Measurements from ENCODE around the gene WDR88. TPM values are rescaled to one million over a fixed set of nuclear protein-coding genes. Genes with fewer than 3 reads are reported as not detected.

WDR88 gene
- total and polyA plus RNA-seq, 2 of the 4 experiments (the other 2 are of a cell fraction) = not detected

GRCh38 chr19:33194532-33194885 is 62.6 kb downstream of the WDR88 start:
- ChIA-PET POLR2A (ENCODE audit: unreplicated experiment) (no interaction called here), CTCF (no interaction called here)
- Histone ChIP-seq H2BK120ac (ENCODE audit: low read depth, low read length) (no peak overlapping the region), H4K5ac (ENCODE audit: low read depth, low read length) (no peak overlapping the region), H3K23ac (ENCODE audit: low read depth, low read length) (no peak overlapping the region), H3K9me1 (ENCODE audit: insufficient read depth, low read length) (no peaks in the 10 kb centered on the region), H3K36me3 (ENCODE audit: control insufficient read depth, insufficient read depth, low read length) (peaks cover 2% of the 10 kb centered on the region; the same call in 1 of the 2 replicates), H3K18ac (ENCODE audit: low read depth, low read length) (no peak overlapping the region), H4K91ac (ENCODE audit: insufficient read depth, low read depth, low read length) (no peak overlapping the region), H3K27ac (ENCODE audit: insufficient read depth, low read length) (peak overlapping the region; percentile 37; the same call in 1 of the 2 replicates), H2AK9ac (replicated peaks; ENCODE audit: low read depth, low read length, poor library complexity) (peak overlapping the region; percentile 44), H3K4me1 (ENCODE audit: control insufficient read depth, insufficient read depth, low read length) (peaks cover 3% of the 10 kb centered on the region; the same call in 1 of the 2 replicates), H3K79me1 (ENCODE audit: low read depth in 1 of 2, low read length in 2 of 2) (peaks cover 0 to 10% of the 10 kb centered on the region in 2 experiments; a peak in 1 of 4 replicates), H4K8ac (ENCODE audit: low read depth in 2 of 2, low read length in 2 of 2) (no peak overlapping the region), H2AFZ (replicated peaks; ENCODE audit: low read length, poor library complexity) (peak overlapping the region; percentile 85), H3K9me3 (ENCODE audit: control insufficient read depth, insufficient read depth, low read length) (no peaks in the 10 kb centered on the region), H2AK5ac (ENCODE audit: low read depth, low read length) (no peak overlapping the region), H3K4me3 (ENCODE audit: insufficient read depth, low read depth, low read length) (peak overlapping the region; percentile 71), H3K4me2 (ENCODE audit: low read depth, low read length) (no peak overlapping the region), H3K14ac (replicated peaks; ENCODE audit: low read depth, low read length) (no peak overlapping the region), H2BK5ac (ENCODE audit: low read depth, low read length, poor library complexity, severe bottlenecking) (no peak overlapping the region), H4K20me1 (ENCODE audit: insufficient read depth, low read length) (peaks cover 8% of the 10 kb centered on the region; the same call in 1 of the 2 replicates), H3K27me3 (ENCODE audit: control insufficient read depth, insufficient read depth, low read length) (peaks cover 10% of the 10 kb centered on the region; the same call in 1 of the 2 replicates), H2BK20ac (ENCODE audit: low read depth, low read length) (no peak overlapping the region), H3K4ac (ENCODE audit: low read depth, low read length) (no peak overlapping the region), H3K56ac (ENCODE audit: extremely low read depth, insufficient read depth, low read length) (no peak overlapping the region), H3K9ac (ENCODE audit: low read depth, low read length) (no peak overlapping the region), H2BK15ac (ENCODE audit: low read depth, low read length) (no peak overlapping the region)
- ATAC-seq (ENCODE audit: low read depth) (peak; percentile 55), DNase-seq (no peak)
- dilution Hi-C loops (cut with HindIII; ENCODE audit: low sequenced_read_pairs, unreplicated experiment) (no loop called here), intact Hi-C loops (cut with micrococcal nuclease) (no loop called here), in situ Hi-C loops (cut with MboI; ENCODE audit: low sequenced_read_pairs) (no loop called here)
- 0% methylated on average over 19 of the region's 57 CpGs; no CpG with 5 or more reads in 1 of the 2 experiments for WGBS, 2 experiments (ENCODE audit: extremely low coverage in 2 of 2, insufficient read length in 1 of 2)
- no TSS peak for BruUV-seq (replicated peaks)
- TF ChIP-seq USF2 (IDR thresholded peaks at IDR 0.05; ENCODE audit: low read depth, low read length) = no peak
- TF ChIP-seq CHD1 (IDR thresholded peaks at IDR 0.05; ENCODE audit: low read depth, low read length) = no peak
- no peak for TF ChIP-seq RAD21 (IDR thresholded peaks at IDR 0.05; ENCODE audit: low read length)
- TF ChIP-seq RFX5 (IDR thresholded peaks at IDR 0.05; ENCODE audit: low read depth, low read length) = no peak
- TF ChIP-seq RCOR1 (IDR thresholded peaks at IDR 0.05; ENCODE audit: insufficient replicate concordance, low read length) = no peak

Data from IMR-90 (cell line).